Non-pigmented ciliary epithelial cell (primary cell): ENCODE results near the gene SPATA3.
"Not testable (repeated sequence)": the region's sequence is repeated elsewhere in the genome, so short reads cannot be mapped to it uniquely, and the experiment has no call there.

Experiments used
- DNase-seq: peaks from one replicate; pipeline ENCODE4 v3.0.0-alpha.2; 2010; ENCODE audit warnings: low read depth

Gene SPATA3

DNA sequence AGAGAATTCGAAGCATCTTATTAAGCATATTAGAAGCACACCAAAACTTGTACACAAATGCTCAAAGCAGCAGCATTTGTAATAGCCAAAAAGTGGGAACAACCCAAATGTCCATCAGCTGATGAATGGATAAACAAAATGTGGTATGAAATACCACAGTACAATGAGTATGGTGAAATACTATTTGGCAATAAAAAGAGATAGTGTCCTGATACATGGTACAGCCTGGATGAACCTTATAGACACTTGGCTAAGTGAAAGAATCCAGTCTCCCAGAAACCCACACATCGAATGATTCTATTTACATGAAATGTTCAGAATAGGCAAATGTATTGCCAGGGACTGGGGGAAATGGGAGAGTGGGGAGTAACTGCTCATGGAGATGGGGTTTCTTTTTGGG, 3.0 kb downstream of the SPATA3 start:
- no peak for DNase-seq

- no peak for DNase-seq
Measured at GRCh38 chr2:230999477-230999876, 3.6 kb downstream of the SPATA3 start.

- DNase-seq = no peak
Measured at GRCh38 chr2:231000211-231000904, 4.4 kb downstream of the SPATA3 start.

- DNase-seq = no peak
Measured at GRCh38 chr2:231001036-231001435, 5.1 kb downstream of the SPATA3 start.

DNA sequence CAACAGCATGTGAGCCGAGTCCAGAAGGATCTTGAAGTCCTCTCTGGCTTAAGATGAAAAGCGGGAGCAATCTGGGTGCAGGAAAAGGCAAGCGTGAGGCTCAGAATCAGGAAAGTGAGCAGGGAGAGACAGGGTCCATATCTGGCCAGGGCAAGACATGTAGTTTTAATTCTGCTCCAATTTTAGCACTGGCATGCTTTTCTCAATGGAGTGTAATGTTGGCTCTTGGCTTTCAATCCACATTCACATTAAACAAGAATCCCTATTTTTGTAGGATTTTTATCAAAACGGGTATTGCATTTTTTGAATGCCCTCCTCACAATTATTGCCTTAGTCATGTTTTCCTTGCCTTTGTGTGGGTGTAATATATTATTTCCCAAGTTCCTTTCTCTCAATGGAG, 6.0 kb downstream of the SPATA3 start:
- DNase-seq = no peak

- DNase-seq = no peak
Measured at GRCh38 chr2:231002641-231003040, 6.7 kb downstream of the SPATA3 start.

GRCh38 chr2:231003186-231003585, 7.3 kb downstream of the SPATA3 start:
- DNase-seq = no peak

DNA sequence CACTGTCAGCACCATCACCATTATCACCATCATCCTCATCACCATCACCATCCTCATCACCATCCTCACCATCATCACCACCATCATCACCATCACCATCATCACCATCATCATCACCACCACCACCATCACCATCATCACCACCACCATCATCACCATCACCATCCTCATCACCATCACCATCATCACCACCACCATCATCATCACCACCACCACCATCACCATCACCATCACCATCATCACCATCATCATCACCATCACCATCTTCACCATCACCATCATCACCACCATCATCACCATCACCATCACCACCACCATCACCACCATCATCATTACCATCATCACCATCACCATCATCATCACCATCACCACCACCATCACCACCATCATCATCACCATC, 9.0 kb downstream of the SPATA3 start:
- DNase-seq = not testable (repeated sequence)

- no peak for DNase-seq
Measured at GRCh38 chr2:231007286-231008098, 11.6 kb downstream of the SPATA3 start.

DNA sequence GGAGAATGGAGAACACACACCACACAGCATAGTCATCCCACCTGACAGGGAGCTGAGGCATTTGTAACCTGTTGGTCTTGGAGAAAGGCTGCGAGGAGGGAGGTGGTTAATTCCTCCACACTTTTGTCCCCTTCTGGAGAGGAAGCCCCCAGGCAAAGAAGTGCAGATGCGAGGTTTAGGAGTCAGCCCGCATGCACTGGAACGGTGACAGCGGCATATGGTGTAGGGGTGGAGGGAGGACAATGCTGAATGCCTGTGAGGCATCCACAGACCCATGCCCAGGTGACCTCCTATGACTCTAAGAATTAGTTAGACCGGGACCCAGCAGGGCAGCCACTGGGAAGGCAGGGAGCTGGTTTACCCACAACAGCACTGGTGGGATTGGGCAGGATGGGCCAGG, 12.2 kb downstream of the SPATA3 start:
- DNase-seq = no peak

- no peak for DNase-seq
Measured at GRCh38 chr2:231009236-231009919, 13.5 kb downstream of the SPATA3 start.

DNA sequence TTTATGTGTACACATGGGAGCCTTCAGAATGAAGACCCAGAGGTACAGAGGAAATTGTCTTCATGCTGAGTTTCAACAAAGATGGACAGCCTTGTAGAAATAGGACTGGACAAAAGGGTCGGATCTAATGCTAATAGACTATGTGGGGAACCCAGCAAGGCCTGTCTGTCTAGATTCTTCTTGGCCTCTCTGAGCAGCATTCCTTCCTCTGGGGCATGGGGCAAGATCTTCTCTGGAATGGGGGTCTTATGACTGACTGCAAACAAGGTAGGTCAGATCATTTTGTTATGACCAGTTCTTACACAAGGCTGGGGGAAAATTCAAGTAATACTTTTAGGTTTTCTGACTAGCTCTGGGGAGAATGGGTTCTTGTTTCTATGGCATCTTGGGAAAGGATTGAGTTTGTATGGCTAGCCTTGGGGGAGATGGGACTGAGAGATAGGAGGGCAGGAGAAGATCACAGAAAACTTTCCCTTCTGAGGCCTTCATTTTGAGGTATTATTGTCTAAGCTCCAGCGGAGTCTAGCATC, 14.3 kb downstream of the SPATA3 start:
- DNase-seq = no peak

DNA sequence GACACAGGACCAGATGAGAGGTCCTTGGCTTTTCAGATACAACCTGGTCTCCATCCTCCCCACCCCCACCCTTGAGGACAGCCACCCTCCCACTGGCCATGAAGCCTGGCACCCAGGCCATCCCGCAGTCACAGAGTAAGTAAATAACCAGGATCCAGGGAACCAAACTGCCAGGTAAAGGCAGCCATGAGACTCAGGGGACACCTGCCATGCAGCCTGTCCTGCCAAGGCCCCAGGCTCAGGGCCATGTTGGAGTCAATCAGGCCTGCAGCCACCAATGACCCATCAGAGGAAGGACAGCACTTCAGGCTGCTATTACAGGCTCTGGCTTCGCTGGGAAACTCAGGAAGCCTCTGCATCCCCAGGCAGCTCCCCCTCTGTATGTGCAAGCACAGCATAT, 15.6 kb downstream of the SPATA3 start:
- DNase-seq = no peak

- DNase-seq = no peak
Measured at GRCh38 chr2:231012463-231012862, 16.5 kb downstream of the SPATA3 start.

GRCh38 chr2:231013820-231014219, 17.9 kb downstream of the SPATA3 start:
- no peak for DNase-seq

DNA sequence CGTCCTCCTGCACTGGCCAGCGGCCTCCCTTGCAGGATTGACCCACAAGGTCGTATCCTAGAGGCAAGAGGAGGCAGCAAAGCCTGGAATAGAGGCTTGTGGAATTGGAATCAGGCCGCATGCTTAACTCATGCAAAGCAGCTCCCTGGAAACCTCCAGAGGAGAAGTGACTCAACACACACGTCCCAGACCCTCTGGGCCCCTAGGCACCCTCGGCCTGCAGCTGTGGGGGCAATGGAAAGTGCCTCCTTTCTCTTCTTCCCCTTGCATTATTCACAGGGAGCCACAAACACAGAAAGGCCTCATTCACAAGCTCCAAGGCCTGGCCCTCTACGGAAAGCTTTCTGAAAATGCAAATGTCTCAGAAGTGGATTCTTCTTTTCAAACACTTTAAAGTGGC, 19.6 kb downstream of the SPATA3 start:
- no peak for DNase-seq

DNA sequence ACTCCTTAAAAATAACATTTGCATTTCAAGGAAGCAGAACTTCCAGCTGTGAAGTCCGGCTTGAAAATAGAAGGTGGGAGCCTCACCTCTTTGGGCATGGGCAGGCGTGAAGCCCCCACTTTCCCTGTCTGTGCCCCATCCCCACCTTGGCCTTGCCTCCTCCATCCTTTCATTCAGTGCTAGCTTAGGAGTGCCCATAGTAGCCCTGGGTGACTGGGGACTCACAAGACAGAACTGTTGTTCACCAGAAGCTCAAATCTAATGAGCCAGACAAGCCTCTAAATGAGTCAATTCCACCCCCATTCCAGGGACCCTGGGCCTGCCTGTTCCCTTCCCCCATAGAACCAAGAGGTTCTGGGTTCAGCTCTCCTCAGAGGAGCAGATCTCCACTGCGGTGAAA, 20.0 kb downstream of the SPATA3 start:
- DNase-seq = no peak

DNA sequence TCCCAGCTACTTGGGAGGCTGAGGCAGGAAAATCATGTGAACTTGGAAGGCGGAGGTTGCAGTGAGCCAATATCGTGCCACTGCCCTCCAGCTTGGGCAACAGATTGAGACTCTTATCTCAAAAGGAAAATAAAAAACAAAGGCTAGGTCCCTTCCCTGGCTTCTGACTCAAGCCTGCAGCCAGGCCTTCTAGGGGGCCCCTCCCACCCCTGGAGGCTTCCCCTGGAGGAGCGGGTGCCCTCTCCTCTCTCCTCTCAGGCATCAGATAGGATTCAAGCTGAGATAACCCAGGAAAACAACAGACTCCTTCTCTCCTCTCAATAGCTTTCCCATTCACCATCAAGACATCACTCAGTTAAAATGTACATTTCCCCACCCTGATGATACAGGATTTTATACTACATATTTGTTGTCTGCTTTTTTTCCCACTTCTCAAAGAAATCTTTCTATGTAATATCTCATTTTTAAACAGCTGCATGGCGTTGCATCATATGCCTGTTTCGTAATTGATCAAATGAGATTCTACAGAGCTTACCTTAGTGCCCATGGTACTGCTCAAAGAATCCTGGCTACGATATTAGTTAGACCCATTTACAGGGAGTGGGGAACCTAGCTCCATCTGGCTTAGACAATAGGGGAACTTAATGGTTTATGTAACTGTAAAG, 20.8 kb downstream of the SPATA3 start:
- DNase-seq = no peak

- no peak for DNase-seq
Measured at GRCh38 chr2:231017231-231017598, 21.3 kb downstream of the SPATA3 start.

DNA sequence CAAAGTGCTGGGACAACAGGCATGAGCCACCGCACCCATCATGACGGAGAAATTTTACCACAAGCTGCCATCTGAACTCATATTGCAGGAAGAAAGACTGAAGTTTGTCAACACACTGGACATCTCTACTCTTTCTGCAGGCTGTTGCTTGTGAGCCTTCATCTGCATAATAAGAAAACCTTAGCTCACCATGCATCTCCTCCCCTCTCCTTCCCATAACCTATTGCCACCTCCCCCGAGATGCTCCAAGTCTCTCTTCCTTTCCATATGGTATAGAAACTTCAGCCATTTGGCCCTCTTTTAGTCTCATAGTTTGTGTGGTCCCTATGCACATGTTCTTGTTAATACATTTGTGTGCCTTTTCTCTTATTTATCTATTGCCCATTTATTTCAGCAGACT, 22.3 kb downstream of the SPATA3 start:
- no peak for DNase-seq

DNA sequence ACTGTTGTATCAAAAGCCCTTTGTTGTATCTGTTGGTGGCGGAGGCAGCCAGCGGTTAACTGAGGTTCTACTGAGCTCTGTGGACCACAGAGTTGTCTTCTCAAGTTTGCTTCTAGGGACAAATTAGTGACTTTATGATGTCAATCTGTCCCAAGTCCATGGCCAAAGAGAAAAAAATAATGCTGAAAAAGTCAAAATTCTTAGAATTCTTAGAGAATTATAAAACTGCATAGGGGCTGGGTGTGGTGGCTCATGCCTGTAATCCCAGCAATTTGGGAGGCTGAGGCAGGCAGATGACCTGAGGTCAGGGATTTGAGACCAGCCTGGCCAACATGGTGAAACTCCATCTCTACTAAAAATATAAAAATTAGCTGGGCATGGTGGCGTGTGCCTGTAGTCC, 29.1 kb downstream of the SPATA3 start:
- not testable (repeated sequence) for DNase-seq

DNA sequence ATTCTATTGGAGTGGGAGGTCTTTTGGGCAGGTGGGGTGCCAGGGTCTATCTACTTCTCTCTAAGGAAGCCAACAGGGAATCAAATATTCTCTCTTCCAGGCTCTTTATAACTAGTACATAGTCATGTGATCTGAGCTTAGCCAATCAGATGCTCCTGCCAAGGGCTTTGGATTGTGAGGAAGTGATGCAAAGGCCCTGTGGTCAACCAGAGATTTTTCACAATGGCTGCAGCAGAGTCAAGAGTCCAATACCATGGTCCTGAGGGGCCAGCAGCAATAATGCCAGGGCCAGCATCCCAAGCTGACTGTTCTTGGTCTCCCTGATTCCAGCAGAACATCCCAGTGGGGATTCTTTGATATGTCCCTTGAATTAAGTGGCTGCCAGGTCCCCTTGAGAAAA, 33.0 kb downstream of the SPATA3 start:
- DNase-seq = no peak
